Measurements from ENCODE around the gene GRWD1. TPM values are rescaled to one million over a fixed set of nuclear protein-coding genes. Genes with fewer than 3 reads are reported as not detected.

GRWD1 gene
- total RNA-seq, 1 experiment from 2014 or later, result 64.8 TPM

DNA sequence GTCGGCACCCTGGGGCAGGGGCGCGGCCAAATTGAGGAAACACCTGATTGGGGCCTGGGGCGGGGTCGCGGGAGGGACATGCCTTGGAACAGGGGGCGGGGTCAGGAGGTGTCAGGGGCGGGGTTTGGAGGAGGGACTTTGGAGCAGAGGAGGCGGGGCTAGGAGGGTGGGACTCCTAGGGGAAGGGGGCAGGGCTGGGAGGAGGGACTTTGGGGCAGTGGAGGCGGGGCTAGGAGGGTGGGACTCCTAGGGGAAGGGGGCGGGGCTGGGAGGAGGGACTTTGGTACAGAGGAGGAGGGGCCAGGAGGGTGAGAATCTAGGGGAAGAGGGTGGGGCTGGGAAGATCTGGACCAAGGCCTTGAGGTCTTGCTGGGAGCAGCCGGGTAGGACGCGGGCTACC lies 30.4 kb upstream of the GRWD1 start:
- H3K9ac ChIP-seq (ENCODE audit: low read length), result no peak overlapping the region
- RAD21 ChIA-PET (ENCODE audit: low non-redundant PET in 1 of 2, low total read pairs in 2 of 2, uncharacterized antibody in 2 of 2, unreplicated experiment in 2 of 2), result no interaction called here
- no peak overlapping the region for H3K4me3 ChIP-seq (replicated peaks in 1 of 2; ENCODE audit: low read depth in 1 of 2, low read length in 2 of 2)
- no peak overlapping the region for H3K27ac ChIP-seq (ENCODE audit: low read depth, low read length)
- peaks cover 5% of the 10 kb centered on the region for H3K79me2 ChIP-seq (ENCODE audit: insufficient read depth, low read length)
- CTCF ChIA-PET, result no interaction called here
- no peak overlapping the region for H2AFZ ChIP-seq (ENCODE audit: low read depth, low read length, poor library complexity, severe bottlenecking)
- H4K20me1 ChIP-seq (ENCODE audit: insufficient read depth), result no peaks in the 10 kb centered on the region
- H3K36me3 ChIP-seq (ENCODE audit: control insufficient read depth in 1 of 2, insufficient read depth in 2 of 2, low read length in 2 of 2), result peaks cover 10 to 15% of the 10 kb centered on the region in 2 experiments
- TF ChIP-seq RAD21 (IDR thresholded peaks at IDR 0.05; ENCODE audit: low read depth) (no peak), SP1 (IDR thresholded peaks at IDR 0.05; ENCODE audit: low read depth) (no peak), EZH2phosphoT487 (IDR thresholded peaks at IDR 0.05; ENCODE audit: borderline replicate concordance) (no peak), YY1 (IDR thresholded peaks at IDR 0.05; ENCODE audit: extremely low read depth, insufficient replicate concordance, low read depth, low read length) (no peak), TCF7L2 (IDR thresholded peaks at IDR 0.05; ENCODE audit: borderline replicate concordance, extremely low read depth, insufficient read depth, insufficient read length) (no peak)
- no TSS peak for BruUV-seq (replicated peaks)
- no peaks in the 10 kb centered on the region for H3K9me3 ChIP-seq (ENCODE audit: control insufficient read depth in 1 of 2, insufficient read depth in 1 of 2, low read depth in 1 of 2, low read length in 2 of 2)
- DNase-seq (ENCODE audit: low read depth, low spot score) (peak; percentile 84), ATAC-seq (peak; percentile 85)
- H3K27me3 ChIP-seq (ENCODE audit: insufficient read depth, low read length), result no peaks in the 10 kb centered on the region
- intact Hi-C loops (cut with micrococcal nuclease), result loop anchor here (2.0 kb wide), 1 partner anchor 15 kb away; no protein-coding TSS in a partner anchor
- no peak overlapping the region for H3K4me2 ChIP-seq (ENCODE audit: low read length)
- no peaks in the 10 kb centered on the region for H3K9me2 ChIP-seq (ENCODE audit: insufficient read depth)
- peaks cover 10 to 30% of the 10 kb centered on the region in 2 experiments for H3K4me1 ChIP-seq (ENCODE audit: control insufficient read depth in 1 of 2, insufficient read depth in 2 of 2, low read length in 2 of 2)
- POLR2A ChIA-PET, result no interaction called here

DNA sequence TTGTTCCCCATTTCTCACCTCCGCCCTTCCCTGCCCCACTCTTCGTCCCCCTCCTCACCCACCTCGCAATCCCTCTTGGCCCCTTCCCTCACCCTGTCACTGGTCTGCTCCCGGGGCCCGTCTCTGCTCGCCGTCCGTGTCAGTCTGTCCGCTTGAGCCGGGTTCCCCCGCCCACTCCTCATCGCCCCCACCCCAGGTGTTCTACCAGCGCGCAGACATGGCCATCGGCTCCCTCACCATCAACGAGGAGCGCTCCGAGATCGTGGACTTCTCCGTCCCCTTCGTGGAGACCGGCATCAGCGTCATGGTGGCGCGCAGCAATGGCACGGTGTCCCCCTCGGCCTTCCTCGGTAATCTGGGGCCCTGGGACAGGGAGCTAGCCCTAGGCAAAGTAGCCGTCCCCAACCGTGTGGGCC lies 30.0 kb upstream of the GRWD1 start:
- Histone ChIP-seq H3K4me2 (ENCODE audit: low read length) (no peak overlapping the region), H3K4me3 (replicated peaks in 1 of 2; ENCODE audit: low read depth in 1 of 2, low read length in 2 of 2) (no peak overlapping the region), H3K4me1 (ENCODE audit: control insufficient read depth in 1 of 2, insufficient read depth in 2 of 2, low read length in 2 of 2) (peaks cover 10 to 30% of the 10 kb centered on the region in 2 experiments), H3K9me2 (ENCODE audit: insufficient read depth) (no peaks in the 10 kb centered on the region), H3K27ac (ENCODE audit: low read depth, low read length) (no peak overlapping the region), H3K9me3 (ENCODE audit: control insufficient read depth in 1 of 2, insufficient read depth in 1 of 2, low read depth in 1 of 2, low read length in 2 of 2) (no peaks in the 10 kb centered on the region), H3K27me3 (ENCODE audit: insufficient read depth, low read length) (no peaks in the 10 kb centered on the region), H3K36me3 (ENCODE audit: control insufficient read depth in 1 of 2, insufficient read depth in 2 of 2, low read length in 2 of 2) (peaks cover 12 to 18% of the 10 kb centered on the region in 2 experiments), H3K9ac (ENCODE audit: low read length) (no peak overlapping the region), H4K20me1 (ENCODE audit: insufficient read depth) (no peaks in the 10 kb centered on the region), H2AFZ (ENCODE audit: low read depth, low read length, poor library complexity, severe bottlenecking) (no peak overlapping the region), H3K79me2 (ENCODE audit: insufficient read depth, low read length) (peaks cover 5% of the 10 kb centered on the region)
- ChIA-PET CTCF (no interaction called here), POLR2A (no interaction called here), RAD21 (ENCODE audit: low non-redundant PET in 1 of 2, low total read pairs in 2 of 2, uncharacterized antibody in 2 of 2, unreplicated experiment in 2 of 2) (no interaction called here)
- TF ChIP-seq YY1 (IDR thresholded peaks at IDR 0.05; ENCODE audit: extremely low read depth, insufficient replicate concordance, low read depth, low read length), result no peak
- TF ChIP-seq, protein P1, sequence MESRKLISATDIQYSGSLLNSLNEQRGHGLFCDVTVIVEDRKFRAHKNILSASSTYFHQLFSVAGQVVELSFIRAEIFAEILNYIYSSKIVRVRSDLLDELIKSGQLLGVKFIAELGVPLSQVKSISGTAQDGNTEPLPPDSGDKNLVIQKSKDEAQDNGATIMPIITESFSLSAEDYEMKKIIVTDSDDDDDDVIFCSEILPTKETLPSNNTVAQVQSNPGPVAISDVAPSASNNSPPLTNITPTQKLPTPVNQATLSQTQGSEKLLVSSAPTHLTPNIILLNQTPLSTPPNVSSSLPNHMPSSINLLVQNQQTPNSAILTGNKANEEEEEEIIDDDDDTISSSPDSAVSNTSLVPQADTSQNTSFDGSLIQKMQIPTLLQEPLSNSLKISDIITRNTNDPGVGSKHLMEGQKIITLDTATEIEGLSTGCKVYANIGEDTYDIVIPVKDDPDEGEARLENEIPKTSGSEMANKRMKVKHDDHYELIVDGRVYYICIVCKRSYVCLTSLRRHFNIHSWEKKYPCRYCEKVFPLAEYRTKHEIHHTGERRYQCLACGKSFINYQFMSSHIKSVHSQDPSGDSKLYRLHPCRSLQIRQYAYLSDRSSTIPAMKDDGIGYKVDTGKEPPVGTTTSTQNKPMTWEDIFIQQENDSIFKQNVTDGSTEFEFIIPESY (IDR thresholded peaks at IDR 0.05; ENCODE audit: extremely low read depth, insufficient replicate concordance, low read length), result no peak
- no peak for TF ChIP-seq RAD21 (IDR thresholded peaks at IDR 0.05; ENCODE audit: low read depth)
- TF ChIP-seq, protein P2, sequence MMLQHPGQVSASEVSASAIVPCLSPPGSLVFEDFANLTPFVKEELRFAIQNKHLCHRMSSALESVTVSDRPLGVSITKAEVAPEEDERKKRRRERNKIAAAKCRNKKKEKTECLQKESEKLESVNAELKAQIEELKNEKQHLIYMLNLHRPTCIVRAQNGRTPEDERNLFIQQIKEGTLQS (IDR thresholded peaks at IDR 0.05), result no peak
- TF ChIP-seq POLR2AphosphoS5 (IDR thresholded peaks at IDR 0.05; ENCODE audit: low read depth, low read length), result no peak
- no peak for TF ChIP-seq ELF1 (IDR thresholded peaks at IDR 0.05; ENCODE audit: borderline replicate concordance, low read depth)
- no peak for TF ChIP-seq CBX3 (IDR thresholded peaks at IDR 0.05; ENCODE audit: low read depth)
- no TSS peak for BruUV-seq (replicated peaks)
- no peak for ATAC-seq
- no peak for DNase-seq (ENCODE audit: low read depth, low spot score)
- intact Hi-C loops (cut with micrococcal nuclease), result loop anchor here (2.0 kb wide), 1 partner anchor 15 kb away; no protein-coding TSS in a partner anchor
